Measurements from ENCODE around the gene C1orf21. TPM values are rescaled to one million over a fixed set of nuclear protein-coding genes. Genes with fewer than 3 reads are reported as not detected.

The C1orf21 gene
- total RNA-seq, 2 experiments from 2014 or later = 4.5 to 4.9 TPM

DNA sequence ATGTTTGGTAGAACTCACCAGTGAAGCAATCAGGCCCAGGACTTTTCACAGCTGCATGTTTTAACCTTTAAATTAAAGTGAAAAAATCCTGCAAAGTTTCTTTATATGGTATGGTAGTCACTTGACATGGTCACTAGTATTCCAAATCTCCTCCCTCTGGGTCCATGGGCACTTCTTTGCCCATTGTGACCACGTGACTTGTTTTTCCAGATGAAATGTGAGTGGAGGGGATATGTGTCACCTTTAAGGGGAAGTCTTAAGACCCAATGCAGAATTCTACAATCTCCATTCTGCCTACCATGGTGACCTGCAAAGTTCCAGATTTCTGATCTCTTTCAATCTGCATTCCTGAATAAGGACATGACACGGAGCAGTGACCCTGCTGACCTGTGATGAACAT lies 152.8 kb downstream of the C1orf21 start:
- POLR2A ChIA-PET = no interaction called here
- CTCF ChIA-PET = no interaction called here

DNA sequence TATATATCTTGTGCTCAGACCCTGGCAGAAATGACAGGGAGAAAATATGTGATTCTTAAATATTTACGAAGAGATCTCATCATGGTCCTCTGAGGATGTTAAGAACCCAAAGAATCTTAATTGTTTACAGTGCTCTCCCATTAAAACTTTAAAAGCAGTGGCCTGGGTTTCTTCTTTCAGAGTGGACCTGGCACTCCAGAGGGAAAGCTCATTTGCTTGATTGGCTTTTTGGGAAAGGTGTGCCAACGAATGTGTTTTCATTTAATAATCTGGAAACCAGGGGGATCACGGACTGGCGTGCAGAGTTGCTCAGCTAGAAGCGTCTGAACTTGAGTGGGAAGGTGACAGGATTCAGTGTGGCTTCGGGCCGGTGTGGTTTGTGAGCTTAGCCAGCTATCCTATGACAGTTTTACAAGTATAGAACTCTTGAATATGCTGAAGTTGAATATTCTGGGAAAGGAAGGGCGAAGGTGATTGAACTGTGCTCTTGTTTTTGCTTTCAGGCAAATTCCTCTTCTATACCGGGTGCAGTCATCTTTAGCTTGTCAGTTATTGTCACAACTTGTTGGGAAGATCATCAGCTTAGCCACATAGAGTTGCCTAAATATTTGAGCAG lies 154.8 kb downstream of the C1orf21 start:
- CTCF ChIA-PET = no interaction called here

DNA sequence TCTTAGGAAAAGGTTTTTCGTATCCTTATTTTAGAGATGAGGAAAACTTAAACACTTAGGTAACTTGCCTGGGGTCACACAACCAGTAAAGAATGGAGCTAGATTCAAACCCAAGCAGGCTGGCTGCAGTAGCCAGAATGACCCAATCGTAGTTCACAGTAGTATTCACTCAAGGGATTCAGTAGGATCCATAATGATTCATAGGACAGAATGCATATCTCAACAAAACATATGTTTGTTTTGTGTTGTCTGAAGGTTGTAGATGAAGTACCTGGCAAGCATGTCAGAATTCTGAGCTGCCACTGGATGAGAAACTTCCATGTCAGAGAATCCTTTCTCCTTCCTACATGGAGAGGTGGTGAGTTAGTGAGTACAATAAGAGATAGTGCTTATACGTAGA lies 155.5 kb downstream of the C1orf21 start:
- ChIA-PET POLR2A (no interaction called here), CTCF (no interaction called here)

More for the DNA sequence above, 154.8 kb downstream of the C1orf21 start:
- POLR2A ChIA-PET = no interaction called here

DNA sequence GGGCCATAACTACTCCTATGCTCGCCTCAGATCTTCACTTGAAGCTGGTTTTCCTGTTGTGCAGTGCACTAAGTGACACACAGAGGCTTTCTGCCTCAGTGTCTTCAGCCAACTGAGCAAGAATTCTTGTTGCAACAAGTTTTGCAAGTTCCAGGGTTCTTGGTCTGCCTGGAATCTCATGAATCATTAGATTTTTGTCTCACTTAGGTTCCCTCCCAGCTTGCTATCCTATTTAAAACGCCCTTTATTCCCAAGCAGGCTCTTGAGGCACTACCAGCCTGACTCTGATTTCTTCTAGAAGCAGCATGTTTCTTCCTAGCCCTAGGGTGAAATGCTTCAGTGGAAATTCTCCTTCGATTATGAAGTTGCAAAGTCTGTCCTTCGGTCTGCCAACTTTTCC lies 158.8 kb downstream of the C1orf21 start:
- CTCF ChIA-PET = no interaction called here
- POLR2A ChIA-PET = no interaction called here

DNA sequence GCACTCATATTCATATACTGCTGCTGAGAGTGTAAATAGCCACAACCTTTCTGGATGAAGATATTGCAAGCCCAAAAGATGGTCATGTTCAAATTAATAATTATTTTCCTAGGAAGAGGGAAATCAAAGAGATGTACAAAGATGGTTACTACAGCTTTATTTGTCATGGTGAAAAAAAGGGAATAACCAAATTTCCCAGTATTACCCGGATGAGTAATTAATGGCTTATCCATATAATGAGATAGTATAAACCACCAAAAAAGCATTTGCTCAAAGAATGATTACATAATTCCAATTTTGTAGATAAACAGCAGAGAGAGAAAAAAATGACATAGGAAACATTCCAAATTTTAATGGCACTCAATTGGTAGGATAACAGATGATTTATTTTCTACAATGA lies 165.6 kb downstream of the C1orf21 start:
- ChIA-PET POLR2A (no interaction called here), CTCF (no interaction called here)

DNA sequence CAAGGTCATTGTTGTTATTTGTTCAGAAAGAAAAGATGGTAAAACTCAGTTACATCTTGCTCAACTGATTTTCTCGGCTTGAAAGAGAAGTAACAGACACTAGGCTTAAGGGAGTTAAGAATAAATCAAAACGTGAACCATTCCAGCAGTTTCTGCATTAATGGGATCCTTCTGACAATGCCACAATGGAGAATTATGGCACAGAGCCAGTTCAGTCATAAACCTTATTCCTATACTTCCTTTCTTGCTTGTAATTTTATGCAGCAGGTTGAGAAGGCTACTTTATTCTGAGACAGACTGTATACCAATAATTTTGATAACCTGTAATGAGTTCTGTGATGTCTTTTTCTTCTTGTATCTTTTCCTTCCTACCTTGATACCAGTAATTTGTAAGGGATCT lies 167.0 kb downstream of the C1orf21 start:
- ChIA-PET CTCF (no interaction called here), POLR2A (no interaction called here)

GRCh38 chr1:184555665-184556641 lies 169.1 kb downstream of the C1orf21 start:
- CTCF ChIA-PET = no interaction called here
- POLR2A ChIA-PET = no interaction called here

DNA sequence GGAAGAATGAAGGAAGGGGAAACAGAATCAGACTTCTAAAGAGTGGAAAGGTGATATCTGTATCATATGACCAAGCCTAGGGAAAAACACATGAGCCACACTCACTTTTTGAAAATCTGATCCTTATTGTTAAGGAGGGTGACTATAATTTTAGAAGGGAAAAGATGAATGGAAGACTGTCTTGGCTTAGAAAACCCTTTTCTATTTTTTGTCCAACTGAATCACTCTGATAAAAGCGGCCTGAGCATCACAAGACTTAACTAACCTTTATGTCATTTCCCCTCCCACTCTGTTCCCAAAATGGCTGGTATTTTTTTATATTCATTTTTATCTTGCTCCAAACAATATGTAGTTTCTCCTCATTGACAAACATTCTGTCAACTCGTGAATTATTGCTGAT lies 169.8 kb downstream of the C1orf21 start:
- CTCF ChIA-PET = no interaction called here
- POLR2A ChIA-PET = no interaction called here

- CTCF ChIA-PET = no interaction called here
- POLR2A ChIA-PET = no interaction called here
These were observed 170.9 kb downstream of the C1orf21 start for GRCh38 chr1:184557423-184558347.

DNA sequence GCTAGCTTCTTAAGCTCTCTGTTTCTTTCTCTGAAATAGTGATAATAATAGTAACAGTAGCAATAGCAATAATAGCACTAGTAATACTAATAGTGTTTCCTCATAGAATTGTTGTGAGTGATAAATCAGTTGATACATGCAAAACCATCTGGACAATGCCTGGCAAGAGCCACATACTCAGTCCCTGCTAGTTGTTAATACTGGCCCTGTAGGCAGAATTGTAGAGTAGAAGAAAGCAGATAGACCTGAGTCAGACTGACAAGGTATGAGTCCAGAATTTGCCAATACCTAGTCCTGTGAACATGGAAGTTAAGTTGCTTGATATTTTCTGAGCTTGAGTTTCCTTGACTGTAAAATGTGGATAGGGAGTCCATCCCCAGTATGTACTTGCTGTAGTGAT lies 171.9 kb downstream of the C1orf21 start:
- CTCF ChIA-PET = no interaction called here
- POLR2A ChIA-PET = no interaction called here

DNA sequence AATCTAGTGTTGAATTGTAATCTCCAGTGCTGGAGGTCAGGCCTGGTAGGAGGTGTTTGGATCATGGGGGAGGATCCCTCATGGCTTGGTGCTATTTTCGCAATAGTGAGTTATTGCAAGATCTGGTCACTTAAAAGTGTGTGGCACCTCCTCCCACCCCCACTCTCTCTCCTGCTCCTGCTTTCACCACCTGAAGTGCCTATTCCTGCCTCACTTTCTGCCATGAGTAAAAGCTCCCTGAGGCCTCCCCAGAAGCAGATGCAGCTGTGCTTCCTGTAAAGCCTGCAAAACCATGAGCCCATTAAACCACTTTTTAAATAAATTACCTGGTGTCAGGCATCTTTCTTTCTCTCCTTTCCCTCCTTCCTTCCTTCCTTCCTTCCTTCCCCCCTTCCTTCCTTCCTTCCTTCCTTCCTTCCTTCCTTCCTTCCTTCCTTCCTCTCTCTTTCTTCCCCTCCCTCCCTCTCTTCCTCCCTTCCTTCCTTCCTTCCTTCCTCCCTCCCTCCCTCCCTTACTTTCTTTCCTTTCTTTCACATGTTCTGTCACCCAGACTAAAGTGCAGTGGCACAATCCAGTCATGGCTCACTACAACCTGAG lies 172.4 kb downstream of the C1orf21 start:
- ChIA-PET CTCF (no interaction called here), POLR2A (no interaction called here)

- ChIA-PET POLR2A (no interaction called here), CTCF (no interaction called here)
These were observed 176.0 kb downstream of the C1orf21 start for GRCh38 chr1:184562806-184563205.

DNA sequence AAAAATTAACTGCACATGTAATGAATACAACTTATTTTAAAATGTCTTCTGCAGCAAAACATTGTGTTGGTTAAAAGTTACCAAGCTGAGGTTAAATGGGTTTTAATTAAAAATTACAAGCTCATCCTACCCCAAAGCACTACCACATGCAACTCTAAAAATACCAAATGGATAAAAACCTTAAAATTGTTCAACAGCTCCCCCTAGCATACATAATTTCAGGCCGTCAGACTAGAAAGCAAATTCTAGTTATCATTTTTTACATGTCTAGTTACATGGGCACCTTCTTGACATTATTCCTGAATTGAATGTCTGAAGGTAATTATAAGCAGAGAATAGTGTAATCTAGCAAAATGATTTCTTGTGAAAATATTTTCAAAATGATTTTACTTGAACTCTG lies 176.5 kb downstream of the C1orf21 start:
- POLR2A ChIA-PET = no interaction called here
- CTCF ChIA-PET = no interaction called here

DNA sequence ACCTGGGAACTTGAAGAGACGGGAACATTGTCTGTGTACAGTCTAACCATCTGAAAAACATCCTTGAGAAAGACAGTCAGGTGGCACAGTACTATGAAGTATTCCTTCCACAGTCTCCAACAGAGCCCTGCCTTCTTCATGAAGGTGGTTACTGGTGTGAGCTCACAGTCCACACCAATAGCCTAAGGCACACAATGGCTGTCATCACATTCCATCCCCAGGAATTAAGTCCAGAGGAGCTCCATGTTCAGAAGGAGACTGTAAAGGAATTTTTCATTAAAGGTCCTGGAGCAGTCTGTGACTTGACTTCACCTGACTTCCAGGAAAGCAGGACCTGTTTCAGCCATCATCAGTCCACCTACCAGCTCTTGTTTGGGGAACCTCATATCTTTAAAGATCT lies 180.2 kb downstream of the C1orf21 start:
- POLR2A ChIA-PET = no interaction called here
- CTCF ChIA-PET = interaction anchor here (0.5 kb wide), 1 partner anchor 606 kb away, joined by 3 read pairs; no protein-coding TSS in a partner anchor

DNA sequence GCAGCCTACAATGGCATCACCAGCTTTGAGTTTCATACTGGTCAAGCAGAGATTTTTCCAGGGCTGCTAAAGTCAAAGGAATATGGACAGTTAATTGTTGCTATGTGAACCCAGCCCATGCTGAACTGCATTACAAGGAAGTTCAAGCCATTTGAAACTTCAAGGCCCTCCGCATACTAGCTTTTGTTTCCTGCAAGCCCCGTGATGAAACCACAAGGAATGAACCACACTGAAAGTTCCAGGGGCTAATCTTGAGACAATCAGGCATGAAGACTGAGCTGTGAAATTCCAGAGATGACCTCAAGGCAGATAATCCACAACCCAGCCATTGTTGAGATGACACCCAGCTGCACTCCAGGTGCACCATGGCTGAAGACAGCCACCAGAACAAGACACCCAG lies 180.8 kb downstream of the C1orf21 start:
- ChIA-PET CTCF (no interaction called here), POLR2A (no interaction called here)

DNA sequence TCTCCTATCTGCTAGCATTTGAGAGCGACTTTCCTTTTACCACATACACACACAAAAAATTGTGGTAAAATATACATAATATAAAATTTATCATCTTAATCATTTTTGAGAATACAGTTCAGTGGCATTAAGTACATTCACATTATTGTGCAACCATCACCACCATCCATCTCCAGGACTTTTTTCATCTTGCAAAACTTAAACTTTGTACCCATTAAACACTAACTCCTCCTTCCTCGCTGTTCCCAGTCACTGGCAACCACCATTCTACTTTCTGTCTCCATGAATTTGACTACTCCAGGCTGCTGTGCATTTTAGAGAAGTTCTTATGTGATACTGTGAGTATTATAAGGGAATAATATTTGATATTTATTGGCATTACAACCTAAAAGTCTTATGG lies 181.3 kb downstream of the C1orf21 start:
- ChIA-PET CTCF (no interaction called here), POLR2A (no interaction called here)

DNA sequence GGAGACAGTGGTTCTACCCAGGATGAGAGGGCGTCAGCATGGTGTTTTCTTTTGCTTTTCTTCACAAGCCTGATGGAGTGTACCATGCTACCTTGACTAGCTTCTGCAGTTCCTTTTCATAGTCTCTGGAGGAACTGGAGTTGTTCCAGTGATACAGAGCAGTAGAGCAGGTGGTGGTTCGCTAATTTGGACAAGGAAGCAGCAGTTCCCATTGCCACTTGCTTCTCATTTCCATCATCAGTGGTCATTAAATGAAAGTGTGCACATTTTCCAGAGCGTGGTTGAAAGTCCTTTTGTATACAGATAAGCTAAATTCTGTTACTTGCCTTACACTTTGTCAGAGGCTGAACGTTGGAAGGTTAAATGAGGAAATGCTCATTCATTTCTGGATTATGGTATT lies 182.3 kb downstream of the C1orf21 start:
- POLR2A ChIA-PET = no interaction called here
- CTCF ChIA-PET = no interaction called here

GRCh38 chr1:184574588-184574987 lies 187.8 kb downstream of the C1orf21 start:
- ChIA-PET CTCF (no interaction called here), POLR2A (no interaction called here)

GRCh38 chr1:184576822-184577221 lies 190.0 kb downstream of the C1orf21 start:
- ChIA-PET CTCF (no interaction called here), POLR2A (no interaction called here)

GRCh38 chr1:184577319-184577718 lies 190.5 kb downstream of the C1orf21 start:
- ChIA-PET CTCF (no interaction called here), POLR2A (no interaction called here)
